Peyer's patch (tissue), 4 donors: ENCODE data around the gene PDZD4.

Source experiments
- CTCF ChIP-seq, 6 experiments: fragments of 450-650 bp in 4 of 6; fragments of 200-600 bp in 2 of 6; sonication (generic) in 1 of 6; IDR thresholded peaks; one replicate each; pipeline ENCODE4 v1.5.1; 2017 to 2019; ENCODE audit warnings: antibody characterized with exemption in 6 of 6, mild to moderate bottlenecking in 3 of 6, moderate library complexity in 1 of 6
- POLR2A ChIP-seq, 2 donors: fragments of 450-650 bp; IDR thresholded peaks; one replicate each; pipeline ENCODE4 v1.5.1; 2017; ENCODE audit warnings: antibody characterized with exemption in 2 of 2, mild to moderate bottlenecking in 2 of 2, moderate library complexity in 2 of 2

DNA sequence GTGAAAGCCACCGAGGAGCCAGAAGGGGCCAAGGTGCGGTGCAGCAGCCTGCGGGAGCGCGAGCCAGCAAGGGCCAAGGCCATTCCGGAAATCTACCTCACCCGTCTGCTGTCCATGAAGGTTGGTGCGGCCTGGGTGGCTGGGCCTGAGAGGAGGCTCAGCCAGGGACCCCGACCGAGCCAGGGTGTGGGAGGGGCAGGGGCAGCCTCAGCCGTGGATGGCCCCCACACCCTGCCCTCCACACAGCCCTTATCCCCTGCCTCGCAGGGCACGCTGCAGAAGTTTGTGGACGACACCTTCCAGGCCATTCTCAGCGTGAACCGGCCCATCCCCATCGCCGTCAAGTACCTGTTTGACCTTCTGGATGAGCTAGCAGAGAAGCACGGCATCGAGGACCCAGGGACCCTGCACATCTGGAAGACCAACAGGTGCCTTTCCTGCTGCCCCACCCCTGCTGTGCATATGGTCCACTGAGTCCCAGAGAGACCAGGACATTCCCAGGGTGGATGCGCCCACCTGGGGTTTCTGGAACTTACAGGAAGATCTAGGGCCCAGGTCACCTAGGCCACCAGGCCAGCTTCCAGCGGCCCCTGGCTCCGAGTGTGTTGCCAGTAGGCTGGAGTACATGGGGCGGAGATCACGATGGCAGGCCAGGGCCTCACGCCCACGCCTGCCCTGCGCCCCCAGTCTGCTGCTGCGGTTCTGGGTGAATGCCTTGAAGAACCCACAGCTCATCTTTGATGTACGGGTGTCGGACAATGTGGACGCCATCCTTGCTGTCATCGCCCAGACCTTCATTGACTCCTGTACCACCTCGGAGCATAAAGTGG, 52.9 kb downstream of the PDZD4 start:
- TF ChIP-seq CTCF (IDR thresholded peaks at IDR 0.05): no peak
- TF ChIP-seq POLR2A (IDR thresholded peaks at IDR 0.05): no peak
